Head of caudate nucleus (tissue), 42 donors: ENCODE results near the gene SDF2L1.
"Not testable (repeated sequence)": the region's sequence is repeated elsewhere in the genome, so short reads cannot be mapped to it uniquely, and the experiment has no call there.

ENCODE experiments used
- DNase-seq, 42 donors: peaks; one replicate each; pipeline versions ENCODE4 v3.0.0 to v3.0.0-alpha.2; 2020 to 2021; ENCODE audit warnings: mixed read lengths in 7 of 42
- intact Hi-C: fragments of 100-400 bp; cut with DNase I; formaldehyde crosslinking; loops from one replicate; pipeline ENCODE4 v1.15.0; 2022

The SDF2L1 gene

GRCh38 chr22:21652010-21652546 lies 10.0 kb downstream of the SDF2L1 start:
- intact Hi-C loops: no loop called here
- peak; percentile 76 to 94 (median 88) for DNase-seq

GRCh38 chr22:21652547-21653545 lies 10.7 kb downstream of the SDF2L1 start:
- DNase-seq: no peak
- intact Hi-C loops: no loop called here

- intact Hi-C loops: no loop called here
- DNase-seq: no peak
These were observed 14.9 kb downstream of the SDF2L1 start for GRCh38 chr22:21657020-21657359.

GRCh38 chr22:21657360-21658032 lies 15.4 kb downstream of the SDF2L1 start:
- peak in 38 of 42 donors; percentile 13 to 76 (median 46) for DNase-seq
- intact Hi-C loops: no loop called here

GRCh38 chr22:21659864-21660525 lies 17.9 kb downstream of the SDF2L1 start:
- intact Hi-C loops: no loop called here
- DNase-seq: no peak

- intact Hi-C loops: no loop called here
- no peak for DNase-seq
These were observed 18.8 kb downstream of the SDF2L1 start for GRCh38 chr22:21660904-21661303.

GRCh38 chr22:21661991-21662390 lies 19.9 kb downstream of the SDF2L1 start:
- intact Hi-C loops: no loop called here

GRCh38 chr22:21663738-21664137 lies 21.6 kb downstream of the SDF2L1 start:
- intact Hi-C loops: no loop called here
- DNase-seq: no peak

More at GRCh38 chr22:21661991-21662390, 19.9 kb downstream of the SDF2L1 start:
- no peak for DNase-seq

- no peak for DNase-seq
- intact Hi-C loops: no loop called here
These were observed 23.1 kb downstream of the SDF2L1 start for GRCh38 chr22:21665047-21665851.

GRCh38 chr22:21666786-21667185 lies 24.7 kb downstream of the SDF2L1 start:
- intact Hi-C loops: no loop called here

GRCh38 chr22:21669026-21669425 lies 26.9 kb downstream of the SDF2L1 start:
- intact Hi-C loops: no loop called here
- no peak for DNase-seq

More at GRCh38 chr22:21666786-21667185, 24.7 kb downstream of the SDF2L1 start:
- no peak for DNase-seq

GRCh38 chr22:21672107-21672629 lies 30.1 kb downstream of the SDF2L1 start:
- DNase-seq: no peak
- intact Hi-C loops: no loop called here

- intact Hi-C loops: no loop called here
- DNase-seq: no peak
These were observed 31.6 kb downstream of the SDF2L1 start for GRCh38 chr22:21673534-21674321.

GRCh38 chr22:21674638-21675245 lies 32.6 kb downstream of the SDF2L1 start:
- intact Hi-C loops: no loop called here
- no peak for DNase-seq

GRCh38 chr22:21677606-21678443 lies 35.7 kb downstream of the SDF2L1 start:
- DNase-seq: no peak
- intact Hi-C loops: no loop called here

- intact Hi-C loops, DNase-seq: not testable (repeated sequence)
These were observed 36.7 kb downstream of the SDF2L1 start for GRCh38 chr22:21678842-21679241.
